HG03575 (cell line): ENCODE measurements around the gene TADA2A.

Source experiments
- ATAC-seq: cut with Tn5 transposase; IDR thresholded peaks from one replicate; pipeline ENCODE4 v1.9.1; 2021; ENCODE audit not compliant: unreplicated experiment, insufficient number of reproducible peaks, low FRiP score; ENCODE audit errors: extremely low read depth

The TADA2A gene

DNA sequence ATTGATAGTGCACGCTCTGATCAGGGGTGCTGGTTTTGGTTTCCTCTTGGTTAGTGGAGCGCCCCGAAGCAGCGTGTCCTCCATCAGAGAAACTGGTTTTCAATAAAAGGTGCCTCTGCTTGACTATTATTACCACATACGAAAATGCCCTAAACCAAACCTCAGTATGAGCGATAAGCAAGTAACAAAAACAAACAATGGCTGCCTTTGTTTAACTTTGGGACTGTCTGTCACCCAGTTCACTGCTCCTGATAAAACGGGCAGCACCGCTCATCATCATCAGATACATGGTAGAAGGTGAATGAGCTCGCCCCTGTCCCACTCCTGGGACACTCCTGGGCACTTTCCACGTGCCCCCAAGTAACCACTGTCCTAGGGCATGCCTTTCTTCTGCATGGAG, 107.0 kb downstream of the TADA2A start:
- no peak for ATAC-seq

DNA sequence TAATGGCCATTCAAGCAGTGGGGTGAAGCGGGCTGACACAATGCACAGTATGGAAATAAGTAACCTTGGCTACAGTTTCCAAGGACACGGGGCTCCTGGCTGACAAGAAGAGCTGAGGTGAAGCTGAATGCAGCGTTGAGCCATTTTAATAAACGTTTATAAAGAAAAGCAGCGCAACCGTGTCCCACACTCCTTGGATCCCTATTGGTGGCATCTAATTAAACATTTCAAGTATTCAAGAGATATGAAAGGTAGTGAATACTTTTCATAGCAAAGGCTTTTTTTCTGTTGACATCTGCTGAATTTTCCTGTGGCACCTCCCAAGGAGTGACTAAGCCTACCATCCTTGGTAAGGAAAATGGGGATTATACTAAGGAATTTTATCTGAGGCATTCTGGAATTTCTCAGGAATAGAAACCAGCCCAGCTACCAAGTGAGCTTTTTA, 109.5 kb downstream of the TADA2A start:
- ATAC-seq, result no peak

DNA sequence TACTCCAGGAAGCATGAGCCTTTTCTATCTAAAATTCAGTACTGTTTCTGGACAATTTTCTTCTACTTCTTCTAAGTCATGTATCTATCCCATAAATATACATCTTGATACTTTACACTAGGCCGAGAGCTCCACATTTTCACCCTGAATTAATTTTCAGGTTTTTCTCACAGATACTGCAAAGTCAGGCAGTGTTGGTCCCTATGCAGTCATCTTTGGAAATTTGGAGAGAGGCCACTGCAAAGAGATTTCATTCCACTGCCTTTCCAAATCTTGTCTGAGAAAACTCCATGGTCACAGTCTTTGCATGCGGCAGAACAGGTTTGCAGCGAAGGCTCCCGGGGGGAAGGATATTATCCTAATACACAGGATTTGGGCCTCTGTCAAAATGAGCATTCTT, 111.2 kb downstream of the TADA2A start:
- no peak for ATAC-seq

DNA sequence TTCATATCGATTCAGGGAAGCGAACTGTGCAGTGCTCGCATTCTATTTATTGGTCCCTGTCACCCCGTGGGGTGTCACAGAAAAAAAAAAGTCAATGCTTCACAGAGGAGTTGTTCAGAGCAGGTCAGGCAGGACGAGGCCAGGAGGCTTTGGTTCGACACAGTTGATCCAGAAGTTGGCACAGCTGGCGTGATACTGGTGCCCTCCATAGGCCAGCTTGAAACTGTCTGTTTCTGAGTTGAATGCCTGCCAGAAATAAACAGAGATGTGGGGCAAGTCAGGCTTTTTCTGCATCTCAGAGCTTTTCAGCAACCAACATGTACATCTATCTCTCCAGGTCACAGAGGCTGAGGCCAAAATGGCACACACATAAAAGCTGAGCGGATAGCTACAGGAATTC, 112.1 kb downstream of the TADA2A start:
- ATAC-seq, result no peak

DNA sequence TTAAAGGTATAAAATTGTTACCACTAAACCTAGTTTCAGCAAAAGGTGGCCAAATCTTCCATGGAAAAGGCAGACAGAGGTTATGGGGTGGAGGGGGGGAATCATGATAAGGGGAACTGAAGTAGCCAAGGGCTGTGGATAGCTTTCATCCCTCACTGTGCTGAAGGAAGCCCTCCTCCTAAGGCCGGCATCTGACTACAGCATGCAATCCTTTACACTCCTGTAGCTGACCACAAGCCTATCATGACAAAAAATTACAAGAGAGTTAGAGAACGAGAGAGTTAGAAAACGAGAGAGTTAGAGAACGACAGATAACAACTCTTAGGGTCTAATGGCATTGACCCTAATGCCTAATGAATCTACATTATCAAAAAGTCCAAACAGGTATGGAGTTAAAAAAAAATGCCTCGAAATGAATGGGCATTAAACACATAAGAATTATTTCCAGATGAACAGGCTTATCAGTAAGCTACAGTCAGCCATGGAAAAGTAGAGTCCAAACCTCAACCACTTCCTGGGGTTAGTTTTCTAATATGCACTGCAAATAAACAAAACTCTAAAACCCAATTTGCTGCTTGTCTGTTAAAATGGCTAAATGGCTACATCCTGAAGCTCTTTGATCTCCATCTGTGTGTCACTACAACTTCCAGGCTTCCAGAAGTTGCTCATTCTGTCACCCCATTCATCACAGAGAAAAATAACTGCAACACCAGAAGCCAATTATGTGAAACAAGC, 112.7 kb downstream of the TADA2A start:
- ATAC-seq, result no peak

DNA sequence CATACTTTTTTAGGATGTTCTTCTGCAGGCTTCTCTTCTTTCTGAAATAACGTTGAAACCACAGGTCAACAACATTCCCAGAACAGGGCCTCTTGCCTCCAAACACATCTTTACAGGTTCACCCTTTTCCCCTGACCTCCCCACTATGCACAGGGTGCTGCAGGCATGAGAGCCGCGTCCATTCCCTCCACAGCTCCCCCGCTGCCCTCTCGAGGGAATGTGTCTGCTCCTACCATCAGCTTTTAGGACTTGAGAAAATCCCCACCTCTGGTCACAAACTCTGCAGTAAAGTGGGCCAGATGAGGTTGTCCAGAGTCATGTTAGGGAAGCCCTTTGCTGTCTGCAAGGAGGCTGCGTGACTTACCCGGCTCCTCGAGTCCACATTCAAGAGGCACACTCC, 113.5 kb downstream of the TADA2A start:
- ATAC-seq, result no peak

DNA sequence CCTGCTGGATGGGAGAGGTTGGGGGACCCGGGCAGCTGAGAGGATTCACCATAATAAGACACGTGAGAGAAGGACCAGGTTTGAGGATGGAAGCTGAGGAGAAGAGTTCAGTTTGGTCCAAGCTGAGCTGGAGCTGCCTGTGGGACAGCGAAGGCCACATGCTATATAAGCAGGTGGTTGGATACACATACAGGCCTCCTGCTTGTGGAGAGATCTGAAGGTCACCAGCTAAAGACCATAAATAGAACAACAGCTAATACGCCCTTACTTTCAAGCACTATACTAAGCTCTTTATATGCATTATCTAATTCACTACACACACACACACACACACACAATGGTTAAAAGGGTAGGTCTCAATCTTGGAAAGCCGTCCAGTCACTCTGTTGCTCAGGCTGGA, 115.1 kb downstream of the TADA2A start:
- no peak for ATAC-seq

DNA sequence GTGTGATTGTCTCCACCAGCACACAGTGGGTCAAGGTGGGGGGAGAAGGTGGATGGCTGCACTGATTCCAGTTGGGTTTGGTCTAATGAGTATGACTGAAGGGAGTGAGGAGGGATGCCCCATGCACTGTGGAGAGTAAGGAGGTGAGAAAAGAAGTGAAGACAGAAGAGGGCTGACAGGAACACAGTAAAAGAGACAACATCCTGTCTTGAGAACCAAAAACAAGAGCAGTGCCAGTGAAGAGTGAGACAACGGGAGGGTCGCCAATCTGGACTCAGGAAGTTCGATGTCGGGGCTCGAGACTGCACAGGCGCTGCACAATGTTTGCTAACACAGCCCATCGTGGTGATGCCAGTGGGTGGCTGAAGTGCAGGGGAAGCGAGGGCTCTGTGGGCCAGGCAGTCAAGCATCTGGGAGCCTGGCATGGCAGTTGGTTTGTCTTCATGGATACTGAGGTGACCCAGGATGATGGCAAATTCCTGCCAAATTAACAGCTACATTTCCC, 117.1 kb downstream of the TADA2A start:
- ATAC-seq, result no peak

DNA sequence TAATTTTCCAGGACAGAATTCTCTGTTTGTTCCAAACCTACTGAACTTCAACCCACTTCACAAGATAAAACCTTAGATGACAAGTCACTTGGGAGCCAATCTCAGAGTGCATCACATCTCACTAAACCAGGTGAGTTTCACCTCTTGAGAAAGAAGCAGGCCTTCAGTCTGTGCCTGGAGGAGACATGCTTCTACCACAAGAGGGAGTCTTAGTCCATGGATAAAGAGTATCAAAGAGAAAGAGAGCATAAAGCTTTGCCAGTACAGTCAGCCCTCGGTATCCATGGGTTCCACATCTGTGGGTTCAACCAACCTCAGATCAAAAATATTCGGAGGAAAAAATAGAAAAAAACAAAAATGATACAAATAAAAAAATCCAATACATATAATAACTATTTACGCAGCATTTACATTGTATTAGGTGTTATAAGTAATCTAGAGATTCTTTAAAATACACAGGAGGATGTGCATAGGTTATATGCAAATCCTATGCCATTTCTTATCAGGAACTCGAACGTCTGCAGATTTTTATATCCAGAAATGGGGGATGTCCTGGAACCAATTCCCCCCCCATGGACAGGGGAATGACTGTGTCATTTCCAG, 120.7 kb downstream of the TADA2A start:
- ATAC-seq, result no peak
